HEK293 (cell line): ENCODE measurements around the gene VANGL1.

ENCODE experiments used
- CTCF ChIA-PET: fragments of 350-600 bp; formaldehyde crosslinking; extraction: SDS; loops from one replicate; lab custom pipeline; 2021; ENCODE audit warnings: antibody characterized with exemption; lab: Yijun Ruan, JAX
- POLR2A ChIA-PET: fragments of 300-600 bp; formaldehyde crosslinking; extraction: SDS; loops from one replicate; lab custom pipeline; 2020; ENCODE audit warnings: antibody characterized with exemption, inconsistent platforms; lab: Yijun Ruan, JAX
- H3K27ac ChIP-seq: fragments of 200-500 bp; sonication (Bioruptor generic); 2 replicates; pipeline ENCODE4 v1.5.1; 2014; ENCODE audit warnings: low read depth, low read length, control low read depth, inconsistent platforms; ENCODE audit errors: extremely low read depth
- H3K36me3 ChIP-seq, 2 experiments: fragments of 200-500 bp in 1 of 2; sonication (Bioruptor generic) in 1 of 2; 1 replicate in 1 of 2; 2 replicates in 1 of 2; pipeline ENCODE4 v1.5.1; 2014 to 2017; ENCODE audit warnings: inconsistent platforms in 2 of 2, low read length in 2 of 2; ENCODE audit not compliant: control insufficient read depth in 2 of 2, insufficient read depth in 1 of 2
- H3K4me1 ChIP-seq: fragments of 200-500 bp; sonication (Bioruptor generic); 2 replicates; pipeline ENCODE4 v1.5.1; 2014; ENCODE audit warnings: mild to moderate bottlenecking, low read length, inconsistent platforms; ENCODE audit not compliant: control insufficient read depth, insufficient read depth
- H3K4me3 ChIP-seq: 2 replicates; pipeline ENCODE4 v1.5.1; 2011; ENCODE audit warnings: low read depth, mild to moderate bottlenecking, control low read depth, low read length, moderate library complexity
- H3K9me3 ChIP-seq: fragments of 200-500 bp; sonication (Bioruptor generic); 2 replicates; pipeline ENCODE4 v1.5.1; 2014; ENCODE audit warnings: low read depth, low read length, inconsistent platforms; ENCODE audit not compliant: control insufficient read depth, insufficient read depth
- EGR2 ChIP-seq: fragments of 450-650 bp; formaldehyde crosslinking; IDR thresholded peaks from 2 replicates; pipeline ENCODE4 v1.5.1; 2016; ENCODE audit warnings: low read depth, missing biosample characterization, missing genetic modification characterization
- KLF10 ChIP-seq: fragments of 450-650 bp; IDR thresholded peaks from 2 replicates; pipeline ENCODE4 v1.5.1; 2018; ENCODE audit warnings: missing biosample characterization, mild to moderate bottlenecking, missing genetic modification characterization
- MZF1 ChIP-seq: fragments of 450-650 bp; formaldehyde crosslinking; IDR thresholded peaks from 2 replicates; pipeline ENCODE4 v1.5.1; 2017; ENCODE audit warnings: missing biosample characterization, missing genetic modification characterization, borderline replicate concordance
- SP2 ChIP-seq: fragments of 450-650 bp; formaldehyde crosslinking; IDR thresholded peaks from 2 replicates; pipeline ENCODE4 v1.5.1; 2016; ENCODE audit warnings: missing biosample characterization, missing genetic modification characterization
- TRIM28 ChIP-seq: IDR thresholded peaks from 2 replicates; pipeline ENCODE4 v1.6.1; 2011; ENCODE audit warnings: low read length, control low read depth, borderline replicate concordance
- ZNF112 ChIP-seq: fragments of 450-650 bp; formaldehyde crosslinking; IDR thresholded peaks from 2 replicates; pipeline ENCODE4 v1.5.0; 2017; ENCODE audit warnings: missing biosample characterization, missing genetic modification characterization
- ZNF19 ChIP-seq: fragments of 450-650 bp; formaldehyde crosslinking; IDR thresholded peaks from 2 replicates; pipeline ENCODE4; 2016; ENCODE audit warnings: missing biosample characterization, missing genetic modification characterization, low read depth
- ZNF239 ChIP-seq: fragments of 450-650 bp; formaldehyde crosslinking; IDR thresholded peaks from 2 replicates; pipeline ENCODE4 v1.5.1; 2016; ENCODE audit warnings: missing biosample characterization, missing genetic modification characterization
- ZNF280D ChIP-seq: fragments of 450-650 bp; formaldehyde crosslinking; IDR thresholded peaks from 2 replicates; pipeline ENCODE4 v1.5.1; 2016; ENCODE audit warnings: missing biosample characterization, missing genetic modification characterization
- ZNF350 ChIP-seq: fragments of 450-650 bp; formaldehyde crosslinking; IDR thresholded peaks from 2 replicates; pipeline ENCODE4 v1.5.0; 2017; ENCODE audit warnings: missing biosample characterization, mild to moderate bottlenecking, missing genetic modification characterization
- ZNF416 ChIP-seq: fragments of 450-650 bp; formaldehyde crosslinking; IDR thresholded peaks from 2 replicates; pipeline ENCODE4 v1.5.1; 2016; ENCODE audit warnings: missing biosample characterization, missing genetic modification characterization
- ZNF426 ChIP-seq: fragments of 450-650 bp; formaldehyde crosslinking; IDR thresholded peaks from 2 replicates; pipeline ENCODE4 v1.5.1; 2017; ENCODE audit warnings: missing biosample characterization, missing genetic modification characterization, mild to moderate bottlenecking, inconsistent platforms, moderate library complexity
- ZNF473 ChIP-seq: fragments of 450-650 bp; formaldehyde crosslinking; IDR thresholded peaks from 2 replicates; pipeline ENCODE4 v1.5.1; 2017; ENCODE audit warnings: missing biosample characterization, missing genetic modification characterization
- ZNF596 ChIP-seq: fragments of 450-650 bp; IDR thresholded peaks from 2 replicates; pipeline ENCODE4 v1.5.0; 2018; ENCODE audit warnings: missing biosample characterization, mild to moderate bottlenecking, missing genetic modification characterization, moderate library complexity
- TF ChIP-seq, protein P1 (sequence below): fragments of 450-650 bp; formaldehyde crosslinking; IDR thresholded peaks from 2 replicates; pipeline ENCODE4 v1.5.1; 2016; ENCODE audit warnings: missing biosample characterization, missing genetic modification characterization
- TF ChIP-seq, protein P2 (sequence below): fragments of 450-650 bp; formaldehyde crosslinking; IDR thresholded peaks from 2 replicates; pipeline ENCODE4 v1.5.1; 2016; ENCODE audit warnings: missing biosample characterization, missing genetic modification characterization

Gene VANGL1

DNA sequence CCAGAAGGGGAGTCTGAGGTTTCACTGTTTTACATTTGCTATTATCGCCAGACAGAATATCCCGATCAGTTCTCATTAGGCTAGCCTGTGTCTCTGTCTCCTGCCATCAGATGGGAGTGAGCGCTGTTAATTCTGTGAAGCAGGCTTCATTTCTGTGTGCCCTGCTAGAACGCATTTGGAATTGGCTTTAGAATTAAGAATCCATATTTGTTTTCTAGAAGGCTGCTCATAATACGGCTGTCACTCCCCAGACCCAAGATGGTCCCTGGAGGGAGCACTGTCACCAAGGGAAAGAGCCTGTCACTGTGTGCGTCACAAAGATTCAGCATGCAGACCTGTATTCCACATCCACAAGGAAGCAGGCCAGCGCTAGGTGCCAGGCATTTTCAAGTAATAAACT, 77.5 kb downstream of the VANGL1 start:
- no peaks in the 10 kb centered on the region for H3K9me3 ChIP-seq
- ChIA-PET POLR2A (no interaction called here), CTCF (interaction anchor here (1.4 to 3.9 kb wide), 3 partner anchors 45 to 52 kb away, joined by 3 to 59 read pairs (median 11); no protein-coding TSS in a partner anchor)
- H3K27ac ChIP-seq: no peak overlapping the region
- no peaks in the 10 kb centered on the region for H3K36me3 ChIP-seq
- TF ChIP-seq, protein P1, sequence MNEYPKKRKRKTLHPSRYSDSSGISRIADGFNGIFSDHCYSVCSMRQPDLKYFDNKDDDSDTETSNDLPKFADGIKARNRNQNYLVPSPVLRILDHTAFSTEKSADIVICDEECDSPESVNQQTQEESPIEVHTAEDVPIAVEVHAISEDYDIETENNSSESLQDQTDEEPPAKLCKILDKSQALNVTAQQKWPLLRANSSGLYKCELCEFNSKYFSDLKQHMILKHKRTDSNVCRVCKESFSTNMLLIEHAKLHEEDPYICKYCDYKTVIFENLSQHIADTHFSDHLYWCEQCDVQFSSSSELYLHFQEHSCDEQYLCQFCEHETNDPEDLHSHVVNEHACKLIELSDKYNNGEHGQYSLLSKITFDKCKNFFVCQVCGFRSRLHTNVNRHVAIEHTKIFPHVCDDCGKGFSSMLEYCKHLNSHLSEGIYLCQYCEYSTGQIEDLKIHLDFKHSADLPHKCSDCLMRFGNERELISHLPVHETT: no peak
- TF ChIP-seq ZNF473 (tag by site-specific recombination): no peak
- no peak for TF ChIP-seq KLF10 (tag by site-specific recombination)
- H3K4me1 ChIP-seq: no peaks in the 10 kb centered on the region
- no peak overlapping the region for H3K4me3 ChIP-seq

GRCh38 chr1:115722221-115722620, 80.5 kb downstream of the VANGL1 start:
- Histone ChIP-seq H3K4me1 (no peaks in the 10 kb centered on the region), H3K9me3 (no peaks in the 10 kb centered on the region), H3K4me3 (no peak overlapping the region), H3K27ac (no peak overlapping the region), H3K36me3 (no peaks in the 10 kb centered on the region)
- POLR2A ChIA-PET: no interaction called here
- TF ChIP-seq ZNF239 (tag by site-specific recombination) (no peak), ZNF19 (tag by site-specific recombination) (no peak), SP2 (tag by site-specific recombination) (no peak), ZNF350 (no peak)
- TF ChIP-seq, protein P2, sequence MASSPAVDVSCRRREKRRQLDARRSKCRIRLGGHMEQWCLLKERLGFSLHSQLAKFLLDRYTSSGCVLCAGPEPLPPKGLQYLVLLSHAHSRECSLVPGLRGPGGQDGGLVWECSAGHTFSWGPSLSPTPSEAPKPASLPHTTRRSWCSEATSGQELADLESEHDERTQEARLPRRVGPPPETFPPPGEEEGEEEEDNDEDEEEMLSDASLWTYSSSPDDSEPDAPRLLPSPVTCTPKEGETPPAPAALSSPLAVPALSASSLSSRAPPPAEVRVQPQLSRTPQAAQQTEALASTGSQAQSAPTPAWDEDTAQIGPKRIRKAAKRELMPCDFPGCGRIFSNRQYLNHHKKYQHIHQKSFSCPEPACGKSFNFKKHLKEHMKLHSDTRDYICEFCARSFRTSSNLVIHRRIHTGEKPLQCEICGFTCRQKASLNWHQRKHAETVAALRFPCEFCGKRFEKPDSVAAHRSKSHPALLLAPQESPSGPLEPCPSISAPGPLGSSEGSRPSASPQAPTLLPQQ (tag by site-specific recombination): no peak
- CTCF ChIA-PET: no interaction called here

GRCh38 chr1:115723756-115724155, 82.0 kb downstream of the VANGL1 start:
- H3K9me3 ChIP-seq: no peaks in the 10 kb centered on the region
- CTCF ChIA-PET: interaction anchor here (2.3 kb wide), 1 partner anchor 16 kb away, joined by 12 read pairs; no protein-coding TSS in a partner anchor
- H3K4me1 ChIP-seq: no peaks in the 10 kb centered on the region
- TF ChIP-seq ZNF416 (tag by site-specific recombination) (no peak), MZF1 (no peak)
- TF ChIP-seq, all 188 proteins: peak for 0
- H3K27ac ChIP-seq: no peak overlapping the region
- no peaks in the 10 kb centered on the region for H3K36me3 ChIP-seq
- no peak overlapping the region for H3K4me3 ChIP-seq
- POLR2A ChIA-PET: no interaction called here

DNA sequence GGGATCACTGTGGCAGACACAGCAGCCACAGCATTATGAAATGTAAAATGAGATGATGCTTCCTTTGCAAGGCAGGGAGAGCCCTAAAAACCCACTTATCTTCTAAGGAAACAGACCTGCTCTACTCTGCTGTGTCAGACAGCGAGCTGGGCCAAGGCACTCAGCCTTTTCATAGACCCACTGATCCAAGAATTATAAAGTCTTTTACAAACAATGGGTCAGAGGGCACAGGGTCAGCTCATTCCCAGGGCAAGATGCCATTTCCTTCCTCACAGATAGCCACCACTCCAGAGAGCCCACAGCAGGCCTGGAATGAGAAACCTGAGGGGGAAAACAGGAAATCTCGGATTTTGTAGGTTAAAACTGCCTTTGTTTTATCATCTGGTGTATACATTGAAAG, 83.8 kb downstream of the VANGL1 start:
- no peak overlapping the region for H3K4me3 ChIP-seq
- no peak overlapping the region for H3K27ac ChIP-seq
- no peak for TF ChIP-seq EGR2 (tag by site-specific recombination)
- no peak for TF ChIP-seq TRIM28
- no peak for TF ChIP-seq ZNF112 (tag by site-specific recombination)
- TF ChIP-seq ZNF280D (tag by site-specific recombination): no peak
- no peak for TF ChIP-seq ZNF426 (tag by site-specific recombination)
- no peak for TF ChIP-seq ZNF596 (tag by site-specific recombination)
- H3K9me3 ChIP-seq: no peaks in the 10 kb centered on the region
- H3K4me1 ChIP-seq: no peaks in the 10 kb centered on the region
- ChIA-PET CTCF (interaction anchor here (2.3 kb wide), 1 partner anchor 18 kb away, joined by 12 read pairs; no protein-coding TSS in a partner anchor), POLR2A (no interaction called here)
- H3K36me3 ChIP-seq: no peaks in the 10 kb centered on the region
